Endothelial cell (in vitro differentiated cells): ENCODE measurements around the gene MEF2A. TPM values are rescaled to one million over a fixed set of nuclear protein-coding genes. Genes with fewer than 3 reads are reported as not detected.
A peak's percentile ranks its signal among the peaks of the same experiment; 100 is the strongest.

Experiments
- DNase-seq: peaks from one replicate; pipeline ENCODE4 v3.0.0; 2021; ENCODE audit warnings: low spot score
- H3K27ac Mint-ChIP-seq: one replicate; pipeline ENCODE4 v1.8.0; 2021; ENCODE audit warnings: mixed read lengths, inconsistent platforms; ENCODE audit not compliant: unreplicated experiment
- H3K27me3 Mint-ChIP-seq: one replicate; pipeline ENCODE4 v1.8.0; 2021; ENCODE audit warnings: mild to moderate bottlenecking, moderate library complexity, mixed read lengths, inconsistent platforms; ENCODE audit not compliant: unreplicated experiment
- H3K36me3 Mint-ChIP-seq: one replicate; pipeline ENCODE4 v1.8.0; 2021; ENCODE audit warnings: mild to moderate bottlenecking, low read depth, mixed read lengths, inconsistent platforms; ENCODE audit not compliant: unreplicated experiment
- H3K4me1 Mint-ChIP-seq: one replicate; pipeline ENCODE4 v1.8.0; 2021; ENCODE audit warnings: mild to moderate bottlenecking, mixed read lengths, inconsistent platforms; ENCODE audit not compliant: unreplicated experiment
- H3K4me3 Mint-ChIP-seq: one replicate; pipeline ENCODE4 v1.8.0; 2021; ENCODE audit warnings: mild to moderate bottlenecking, mixed read lengths, inconsistent platforms; ENCODE audit not compliant: unreplicated experiment
- H3K9me3 Mint-ChIP-seq: one replicate; pipeline ENCODE4 v1.8.0; 2021; ENCODE audit warnings: mixed read lengths, inconsistent platforms; ENCODE audit not compliant: unreplicated experiment
- total RNA-seq: library from RNA; stranded (reverse); fragmentation: NEBNext Ultra II Directional; extraction: Animal tissue kit (Norgen Biotek cat#: 25700); gene quantifications from one replicate; pipeline ENCODE4 v1.2.1, GENCODE V29; 2021; ENCODE audit not compliant: unreplicated experiment
- TF ChIP-seq, protein P1 (sequence below): fragments of 200-600 bp; sonication (generic); IDR thresholded peaks from one replicate; pipeline ENCODE4 v1.5.0; 2021; ENCODE audit warnings: antibody characterized with exemption; ENCODE audit not compliant: unreplicated experiment

The MEF2A gene
- total RNA-seq, 1 donor from 2014 or later = 43.5 TPM

DNA sequence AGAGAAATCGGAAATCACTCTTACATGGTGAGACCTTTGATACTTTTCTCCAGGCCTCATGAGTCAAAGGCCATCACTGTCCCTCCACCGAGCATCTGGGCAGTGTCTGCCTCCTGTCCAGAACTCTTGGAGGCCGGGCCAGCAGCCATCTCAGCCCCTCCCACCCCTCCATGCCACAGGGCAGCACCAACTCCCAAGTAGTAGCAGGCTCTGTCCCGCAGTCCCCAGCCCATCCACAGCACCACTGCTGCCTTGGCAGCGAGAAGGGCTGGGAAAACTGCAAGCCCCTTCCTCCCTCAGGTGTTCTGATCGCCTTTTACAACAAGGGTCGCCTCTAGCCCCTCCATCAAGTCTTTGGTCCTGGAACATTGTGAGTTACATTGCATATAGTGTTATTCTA, 161.9 kb downstream of the MEF2A start:
- DNase-seq = no peak
- H3K36me3 Mint-ChIP-seq = peaks cover 22% of the 10 kb centered on the region
- H3K4me1 Mint-ChIP-seq = peaks cover 9% of the 10 kb centered on the region
- H3K9me3 Mint-ChIP-seq = no peaks in the 10 kb centered on the region
- TF ChIP-seq, protein P1, sequence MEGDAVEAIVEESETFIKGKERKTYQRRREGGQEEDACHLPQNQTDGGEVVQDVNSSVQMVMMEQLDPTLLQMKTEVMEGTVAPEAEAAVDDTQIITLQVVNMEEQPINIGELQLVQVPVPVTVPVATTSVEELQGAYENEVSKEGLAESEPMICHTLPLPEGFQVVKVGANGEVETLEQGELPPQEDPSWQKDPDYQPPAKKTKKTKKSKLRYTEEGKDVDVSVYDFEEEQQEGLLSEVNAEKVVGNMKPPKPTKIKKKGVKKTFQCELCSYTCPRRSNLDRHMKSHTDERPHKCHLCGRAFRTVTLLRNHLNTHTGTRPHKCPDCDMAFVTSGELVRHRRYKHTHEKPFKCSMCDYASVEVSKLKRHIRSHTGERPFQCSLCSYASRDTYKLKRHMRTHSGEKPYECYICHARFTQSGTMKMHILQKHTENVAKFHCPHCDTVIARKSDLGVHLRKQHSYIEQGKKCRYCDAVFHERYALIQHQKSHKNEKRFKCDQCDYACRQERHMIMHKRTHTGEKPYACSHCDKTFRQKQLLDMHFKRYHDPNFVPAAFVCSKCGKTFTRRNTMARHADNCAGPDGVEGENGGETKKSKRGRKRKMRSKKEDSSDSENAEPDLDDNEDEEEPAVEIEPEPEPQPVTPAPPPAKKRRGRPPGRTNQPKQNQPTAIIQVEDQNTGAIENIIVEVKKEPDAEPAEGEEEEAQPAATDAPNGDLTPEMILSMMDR = no peak
- peak overlapping the region; percentile 48 for H3K4me3 Mint-ChIP-seq
- no peak overlapping the region for H3K27ac Mint-ChIP-seq
- peaks cover 8% of the 10 kb centered on the region for H3K27me3 Mint-ChIP-seq

DNA sequence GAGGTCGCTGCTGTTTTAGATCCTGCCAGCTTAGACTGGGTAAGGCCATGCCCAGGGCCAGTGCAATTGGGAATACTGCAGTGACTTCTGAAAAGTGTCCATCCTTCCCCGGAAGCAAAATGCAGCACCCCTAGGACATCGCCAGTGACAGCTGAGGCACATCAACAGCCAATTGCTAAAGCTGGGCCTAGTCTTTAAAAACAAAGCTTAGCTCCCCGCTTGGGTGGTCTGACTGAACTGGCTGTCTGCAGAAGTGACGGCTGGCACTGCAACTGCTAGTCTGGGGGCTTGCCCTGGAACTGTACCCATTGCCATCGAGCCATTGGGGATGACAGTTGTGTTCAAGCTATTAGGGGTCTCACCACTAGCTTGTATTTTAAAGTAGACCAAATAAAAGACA, 163.1 kb downstream of the MEF2A start:
- peaks cover 14% of the 10 kb centered on the region for H3K36me3 Mint-ChIP-seq
- no peak for DNase-seq
- H3K4me1 Mint-ChIP-seq = peaks cover 9% of the 10 kb centered on the region
- H3K27ac Mint-ChIP-seq = no peak overlapping the region
- H3K27me3 Mint-ChIP-seq = peaks cover 7% of the 10 kb centered on the region
- no peak overlapping the region for H3K4me3 Mint-ChIP-seq
- TF ChIP-seq, protein P1 = no peak
- H3K9me3 Mint-ChIP-seq = no peaks in the 10 kb centered on the region

DNA sequence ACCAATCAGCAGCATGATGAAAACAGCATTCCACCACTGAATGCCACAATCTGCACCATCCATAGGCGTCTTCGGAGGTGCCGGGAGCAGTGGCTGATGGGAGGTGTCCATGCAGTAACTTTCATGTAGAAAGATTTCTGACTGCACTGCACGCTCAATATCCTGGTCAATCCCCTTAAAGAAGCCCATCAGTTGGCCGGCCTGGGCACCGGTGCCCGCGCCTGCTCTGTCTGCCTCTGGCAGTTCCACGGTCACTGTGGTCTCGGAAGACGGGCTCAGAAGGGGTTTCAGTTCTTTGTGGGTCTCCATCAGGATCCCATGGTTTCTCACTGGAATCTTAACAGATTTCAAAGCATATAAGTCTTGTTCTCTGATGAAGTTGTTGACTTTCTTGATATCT, 163.5 kb downstream of the MEF2A start:
- H3K27ac Mint-ChIP-seq = no peak overlapping the region
- TF ChIP-seq, protein P1 = no peak
- no peak overlapping the region for H3K4me3 Mint-ChIP-seq
- H3K4me1 Mint-ChIP-seq = peaks cover 9% of the 10 kb centered on the region
- H3K36me3 Mint-ChIP-seq = peaks cover 13% of the 10 kb centered on the region
- H3K27me3 Mint-ChIP-seq = peaks cover 8% of the 10 kb centered on the region
- no peak for DNase-seq
- no peaks in the 10 kb centered on the region for H3K9me3 Mint-ChIP-seq

DNA sequence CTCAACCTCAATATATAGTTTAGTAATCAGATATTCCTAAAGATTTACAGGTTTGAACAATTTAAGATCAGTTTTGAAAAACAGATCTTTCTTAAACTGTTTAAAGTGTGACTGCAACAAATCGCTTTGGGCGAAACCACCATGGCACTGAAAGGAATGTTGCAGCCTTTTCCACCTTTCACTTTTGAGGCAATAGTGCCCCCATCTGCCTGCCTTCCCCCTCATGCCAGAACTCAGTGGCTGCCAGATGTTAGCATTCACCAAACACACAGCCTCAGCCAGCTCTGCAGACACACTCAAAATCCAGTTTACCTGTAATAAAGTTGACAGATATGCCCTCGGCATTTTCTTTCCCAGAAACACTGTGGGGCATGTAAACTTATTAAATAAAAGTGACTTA, 164.1 kb downstream of the MEF2A start:
- TF ChIP-seq, protein P1 = no peak
- Mint-ChIP-seq H3K4me3 (no peak overlapping the region), H3K27me3 (peaks cover 8% of the 10 kb centered on the region)

DNA sequence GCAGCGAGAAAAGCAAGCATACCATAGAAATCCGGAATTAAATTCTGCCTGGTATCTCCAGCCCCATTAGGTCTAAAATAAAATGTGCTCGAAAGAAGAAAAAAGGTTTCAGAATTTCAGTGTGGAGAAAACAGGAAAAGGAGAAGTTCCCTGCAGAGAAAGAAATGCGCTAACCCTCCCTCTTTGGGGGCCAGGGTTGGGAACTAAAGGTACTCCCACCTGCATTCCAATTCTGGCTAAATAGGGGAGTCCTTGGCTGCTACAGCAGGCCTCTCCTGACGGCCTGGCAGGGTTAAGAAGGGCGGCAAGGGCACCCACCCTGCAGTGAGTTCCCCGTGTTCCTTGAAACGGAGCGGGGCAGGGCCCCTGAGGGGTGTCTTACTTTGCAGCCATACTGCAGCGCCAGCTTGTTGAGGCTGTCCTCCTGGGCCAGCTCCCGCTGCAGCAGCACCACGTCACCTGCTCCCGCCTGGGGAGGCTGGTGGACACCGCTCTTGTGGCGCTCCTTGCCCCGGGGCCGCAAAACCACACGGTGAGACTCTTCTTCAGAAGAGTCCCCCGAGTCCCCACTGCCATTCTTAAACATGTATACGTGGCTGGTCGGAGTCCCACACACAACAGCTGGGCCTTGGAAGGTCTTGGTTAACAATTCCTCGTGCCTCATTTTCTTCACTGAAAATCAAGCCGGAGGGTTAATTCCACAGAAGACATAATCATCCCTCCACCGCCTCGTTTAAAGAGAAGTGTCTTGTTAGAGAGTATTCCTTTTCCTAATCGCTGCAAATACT, 165.7 kb downstream of the MEF2A start:
- DNase-seq = peak; percentile 20
- TF ChIP-seq, protein P1 = no peak
- Mint-ChIP-seq H3K27me3 (peaks cover 6% of the 10 kb centered on the region), H3K27ac (peak overlapping the region; percentile 16), H3K4me1 (peaks cover 9% of the 10 kb centered on the region), H3K36me3 (peaks cover 8% of the 10 kb centered on the region), H3K4me3 (peak overlapping the region; percentile 92), H3K9me3 (no peaks in the 10 kb centered on the region)

More for the DNA sequence above, 164.1 kb downstream of the MEF2A start:
- peaks cover 13% of the 10 kb centered on the region for H3K36me3 Mint-ChIP-seq
- H3K9me3 Mint-ChIP-seq = no peaks in the 10 kb centered on the region
- H3K27ac Mint-ChIP-seq = no peak overlapping the region
- peak; percentile 51 for DNase-seq
- peaks cover 9% of the 10 kb centered on the region for H3K4me1 Mint-ChIP-seq
